ENCODE measurements around the gene PLD5.

- TF ChIP-seq, protein P1, sequence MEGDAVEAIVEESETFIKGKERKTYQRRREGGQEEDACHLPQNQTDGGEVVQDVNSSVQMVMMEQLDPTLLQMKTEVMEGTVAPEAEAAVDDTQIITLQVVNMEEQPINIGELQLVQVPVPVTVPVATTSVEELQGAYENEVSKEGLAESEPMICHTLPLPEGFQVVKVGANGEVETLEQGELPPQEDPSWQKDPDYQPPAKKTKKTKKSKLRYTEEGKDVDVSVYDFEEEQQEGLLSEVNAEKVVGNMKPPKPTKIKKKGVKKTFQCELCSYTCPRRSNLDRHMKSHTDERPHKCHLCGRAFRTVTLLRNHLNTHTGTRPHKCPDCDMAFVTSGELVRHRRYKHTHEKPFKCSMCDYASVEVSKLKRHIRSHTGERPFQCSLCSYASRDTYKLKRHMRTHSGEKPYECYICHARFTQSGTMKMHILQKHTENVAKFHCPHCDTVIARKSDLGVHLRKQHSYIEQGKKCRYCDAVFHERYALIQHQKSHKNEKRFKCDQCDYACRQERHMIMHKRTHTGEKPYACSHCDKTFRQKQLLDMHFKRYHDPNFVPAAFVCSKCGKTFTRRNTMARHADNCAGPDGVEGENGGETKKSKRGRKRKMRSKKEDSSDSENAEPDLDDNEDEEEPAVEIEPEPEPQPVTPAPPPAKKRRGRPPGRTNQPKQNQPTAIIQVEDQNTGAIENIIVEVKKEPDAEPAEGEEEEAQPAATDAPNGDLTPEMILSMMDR (IDR thresholded peaks at IDR 0.05), result no peak
- TF ChIP-seq POLR2A (IDR thresholded peaks at IDR 0.05), result no peak
Measured at GRCh38 chr1:242228991-242229390, 295.5 kb downstream of the PLD5 start.

Measured in body of pancreas (tissue), 4 donors.